ENCODE data around the gene EPN1. TPM values are rescaled to one million over a fixed set of nuclear protein-coding genes. Genes with fewer than 3 reads are reported as not detected.

Gene EPN1
- total RNA-seq, 2 experiments from 2014 or later: 63.9 to 64.5 TPM

DNA sequence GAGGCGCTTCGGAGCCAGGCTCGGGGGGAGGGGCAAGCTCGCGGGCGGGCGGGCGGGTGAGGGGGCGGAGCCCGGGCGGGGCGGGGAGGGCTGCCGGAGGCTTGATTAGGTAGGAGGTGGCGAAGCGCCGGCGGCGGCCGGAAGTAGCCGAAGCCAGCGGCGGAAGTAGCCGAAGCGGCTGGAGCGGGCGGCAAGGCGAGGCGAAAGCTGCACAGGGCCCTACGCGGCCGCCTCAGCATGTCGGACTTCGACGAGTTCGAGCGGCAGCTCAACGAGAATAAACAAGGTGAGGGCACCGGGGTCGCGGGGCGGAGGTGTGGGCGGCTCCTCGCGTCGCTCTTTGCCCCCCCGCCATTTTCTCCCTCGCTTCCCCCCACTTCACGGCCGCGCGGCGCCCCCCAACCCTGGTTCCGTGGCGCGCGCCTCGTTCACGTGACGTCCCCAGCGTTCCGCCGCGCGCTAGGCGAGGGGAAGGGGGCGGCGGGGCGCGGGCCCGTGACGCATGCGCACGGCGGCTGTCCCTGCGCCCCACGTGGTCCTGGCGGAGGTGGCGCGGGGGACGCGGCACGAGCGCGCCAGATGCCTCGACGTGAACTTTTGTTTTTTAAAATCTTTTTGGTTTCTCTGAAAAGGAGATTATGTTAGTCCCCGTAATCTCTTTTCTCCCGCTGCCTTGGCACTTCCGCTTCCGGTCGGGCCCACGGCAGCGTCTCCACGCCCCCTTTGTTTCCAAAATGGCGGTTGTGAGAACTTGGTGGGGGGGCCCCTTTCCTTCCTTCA is 20.0 kb upstream of the EPN1 start, which contains the start of gene U2AF2:
U2AF2 (plus strand) TSS at position 168 of the 780 bp plus-strand sequence; CDS start at position 238, 70 bp downstream.
- CTCF ChIA-PET: interaction anchor here (0.6 to 3.0 kb wide), 24 partner anchors 9 to 1466 kb away, joined by 3 to 25 read pairs (median 5); partner anchors contain the start of genes EPN1, FIZ1, KMT5C and MBOAT7

DNA sequence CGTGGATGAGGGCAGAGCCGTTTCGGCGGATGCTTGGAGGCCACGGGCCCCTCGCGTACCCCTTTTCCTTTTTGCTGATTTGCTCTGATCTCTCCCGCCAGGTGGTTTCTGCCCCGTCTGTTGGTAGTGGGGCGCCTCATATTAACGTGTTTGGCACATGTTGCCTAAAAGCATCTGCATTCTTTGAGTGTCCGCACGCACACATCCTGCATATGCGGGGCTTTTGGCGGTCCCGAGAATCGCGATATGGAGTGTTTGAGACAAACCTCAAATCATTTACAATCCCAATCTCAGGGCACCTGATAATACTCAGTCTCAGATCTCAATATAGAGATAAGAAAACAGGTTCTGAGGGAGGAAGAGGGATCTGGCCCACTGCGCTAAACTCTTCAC is 19.4 kb upstream of the EPN1 start:
- H3K27me3 Mint-ChIP-seq: no peaks in the 10 kb centered on the region
- peak overlapping the region; percentile 83 for H3K4me3 Mint-ChIP-seq
- ChIA-PET POLR2A (no interaction called here), CTCF (interaction anchor here (0.6 to 1.8 kb wide), 2 partner anchors 17 to 28 kb away, joined by 5 read pairs; no protein-coding TSS in a partner anchor)
- H3K27ac Mint-ChIP-seq: peak overlapping the region; percentile 94
- no peak for DNase-seq
- no peaks in the 10 kb centered on the region for H3K9me3 Mint-ChIP-seq
- H3K4me1 Mint-ChIP-seq: peaks cover 46% of the 10 kb centered on the region
- H3K36me3 Mint-ChIP-seq (ENCODE audit: low read depth): peaks cover 41% of the 10 kb centered on the region

More for the DNA sequence above, 20.0 kb upstream of the EPN1 start, which contains the start of gene U2AF2:
- no peaks in the 10 kb centered on the region for H3K27me3 Mint-ChIP-seq
- POLR2A ChIA-PET: interaction anchor here (0.5 to 2.5 kb wide), 22 partner anchors 9 to 316 kb away, joined by 3 to 23 read pairs (median 4); partner anchors contain the start of genes FIZ1, KMT5C, NAT14 and TMEM238
- peak; percentile 96 for DNase-seq
- H3K36me3 Mint-ChIP-seq (ENCODE audit: low read depth): peaks cover 35% of the 10 kb centered on the region
- H3K9me3 Mint-ChIP-seq: no peaks in the 10 kb centered on the region
- H3K4me3 Mint-ChIP-seq: peak within 1 kb of the TSS; percentile 83
- peak within 1 kb of the TSS; percentile 94 for H3K27ac Mint-ChIP-seq
- H3K4me1 Mint-ChIP-seq: peaks cover 41% of the 10 kb centered on the region

DNA sequence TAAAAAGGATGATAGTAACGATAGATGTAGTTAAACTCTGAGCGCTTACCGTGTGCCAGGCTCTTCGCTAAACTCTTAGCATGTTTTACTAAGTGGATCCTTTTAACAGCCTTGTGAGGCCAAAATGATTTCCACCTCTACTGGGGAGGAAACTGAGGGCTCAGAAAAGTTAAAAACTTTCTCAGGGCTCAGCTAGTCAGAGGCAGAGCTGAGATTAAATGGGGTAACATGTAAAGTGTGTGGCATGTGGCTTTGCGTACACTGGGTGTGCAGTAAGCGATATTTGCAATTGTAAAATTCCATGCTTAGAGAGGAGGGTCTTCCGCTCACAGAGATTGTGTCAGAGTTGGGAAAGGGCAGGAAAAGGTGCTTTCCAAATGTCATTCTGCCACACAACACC is 18.5 kb upstream of the EPN1 start:
- no peaks in the 10 kb centered on the region for H3K9me3 Mint-ChIP-seq
- no peaks in the 10 kb centered on the region for H3K27me3 Mint-ChIP-seq
- H3K4me1 Mint-ChIP-seq: peaks cover 46% of the 10 kb centered on the region
- no peak for DNase-seq
- H3K36me3 Mint-ChIP-seq (ENCODE audit: low read depth): peaks cover 48% of the 10 kb centered on the region
- peak overlapping the region; percentile 83 for H3K4me3 Mint-ChIP-seq
- H3K27ac Mint-ChIP-seq: peak overlapping the region; percentile 94
- CTCF ChIA-PET: interaction anchor here (1.0 to 2.1 kb wide), 4 partner anchors 15 to 29 kb away, joined by 3 to 11 read pairs (median 4); no protein-coding TSS in a partner anchor
- POLR2A ChIA-PET: interaction anchor here (0.6 to 3.0 kb wide), 7 partner anchors 9 to 593 kb away, joined by 3 to 16 read pairs (median 4); partner anchors contain the start of genes CCDC106, PPP6R1 and RDH13

DNA sequence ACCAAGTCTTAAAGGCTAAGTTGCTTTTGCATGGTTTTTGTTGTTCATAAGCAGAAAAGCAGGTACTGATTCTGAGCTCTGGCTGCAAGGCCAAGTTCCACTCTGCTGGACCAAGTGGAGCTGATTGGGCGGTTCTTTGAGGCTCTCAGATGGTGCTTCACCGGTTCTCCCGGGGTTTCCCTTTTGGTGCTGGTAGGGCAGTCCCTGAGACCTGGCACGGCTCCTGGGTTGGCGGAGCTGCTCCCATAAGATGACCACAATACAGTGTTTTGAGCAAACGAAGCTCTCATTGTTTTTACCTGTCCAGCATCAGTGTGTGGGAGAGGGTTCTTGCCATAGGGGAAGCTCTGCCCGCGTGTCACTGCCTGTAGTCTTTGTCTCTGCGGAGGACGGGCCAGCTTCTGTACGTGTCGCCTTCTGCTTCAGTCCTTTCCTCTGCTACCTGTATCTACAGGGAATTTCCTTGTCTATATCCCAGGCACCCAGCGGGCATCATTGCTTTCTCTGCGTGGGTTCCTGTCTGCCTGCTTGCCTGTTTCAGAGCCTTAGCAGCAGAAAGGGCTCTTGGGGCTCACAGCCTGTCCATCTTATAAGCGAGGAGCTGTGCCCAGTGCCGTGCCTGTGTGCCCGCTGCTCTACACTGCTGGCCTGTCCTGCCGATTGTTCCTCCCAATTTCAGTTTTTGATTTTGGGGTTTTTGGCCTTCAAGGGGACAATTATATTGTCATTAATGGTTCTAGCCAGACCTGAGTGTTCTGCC is 17.9 kb upstream of the EPN1 start:
- CTCF ChIA-PET: interaction anchor here (1.0 to 2.1 kb wide), 4 partner anchors 14 to 30 kb away, joined by 3 to 11 read pairs (median 4); no protein-coding TSS in a partner anchor
- Mint-ChIP-seq H3K4me3 (peak overlapping the region; percentile 83), H3K27ac (peak overlapping the region; percentile 94), H3K27me3 (no peaks in the 10 kb centered on the region), H3K36me3 (ENCODE audit: low read depth) (peaks cover 54% of the 10 kb centered on the region), H3K9me3 (no peaks in the 10 kb centered on the region), H3K4me1 (peaks cover 46% of the 10 kb centered on the region)
- DNase-seq: no peak
- POLR2A ChIA-PET: interaction anchor here (1.1 to 3.0 kb wide), 7 partner anchors 9 to 398 kb away, joined by 3 to 16 read pairs (median 4); partner anchors contain the start of genes CCDC106 and PPP6R1

DNA sequence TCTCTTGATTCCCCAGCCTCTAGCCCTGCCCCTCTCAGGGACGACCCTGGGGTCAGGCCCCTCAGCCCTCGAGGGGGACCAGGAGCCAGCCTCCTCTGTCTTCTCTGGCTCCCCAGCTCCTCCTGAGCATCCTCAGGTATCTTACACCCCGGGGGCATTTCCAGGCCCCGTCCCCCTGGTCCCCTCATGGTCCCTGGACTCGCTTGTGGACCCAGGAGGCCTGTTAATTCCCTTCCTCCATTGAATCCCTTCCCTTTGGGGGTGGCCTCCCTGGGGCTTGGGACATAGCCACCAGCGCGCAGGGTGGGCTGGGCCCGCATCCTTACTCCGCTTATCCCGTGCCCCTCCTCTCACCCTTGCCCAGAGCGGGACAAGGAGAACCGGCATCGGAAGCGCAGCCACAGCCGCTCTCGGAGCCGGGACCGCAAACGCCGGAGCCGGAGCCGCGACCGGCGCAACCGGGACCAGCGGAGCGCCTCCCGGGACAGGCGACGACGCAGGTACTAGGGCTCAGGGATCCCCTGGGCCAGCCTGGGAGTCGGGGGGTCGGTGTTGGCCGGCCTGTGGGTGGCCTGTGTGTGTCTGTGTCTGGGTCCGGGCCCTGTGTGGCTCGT is 16.1 kb upstream of the EPN1 start:
- no peak for DNase-seq
- Mint-ChIP-seq H3K4me1 (peaks cover 51% of the 10 kb centered on the region), H3K27me3 (no peaks in the 10 kb centered on the region), H3K9me3 (no peaks in the 10 kb centered on the region), H3K27ac (no peak overlapping the region), H3K36me3 (ENCODE audit: low read depth) (peaks cover 69% of the 10 kb centered on the region), H3K4me3 (no peak overlapping the region)
- POLR2A ChIA-PET: interaction anchor here (3.0 kb wide), 2 partner anchors 8 to 17 kb away, joined by 7 to 16 read pairs; no protein-coding TSS in a partner anchor
- CTCF ChIA-PET: no interaction called here

DNA sequence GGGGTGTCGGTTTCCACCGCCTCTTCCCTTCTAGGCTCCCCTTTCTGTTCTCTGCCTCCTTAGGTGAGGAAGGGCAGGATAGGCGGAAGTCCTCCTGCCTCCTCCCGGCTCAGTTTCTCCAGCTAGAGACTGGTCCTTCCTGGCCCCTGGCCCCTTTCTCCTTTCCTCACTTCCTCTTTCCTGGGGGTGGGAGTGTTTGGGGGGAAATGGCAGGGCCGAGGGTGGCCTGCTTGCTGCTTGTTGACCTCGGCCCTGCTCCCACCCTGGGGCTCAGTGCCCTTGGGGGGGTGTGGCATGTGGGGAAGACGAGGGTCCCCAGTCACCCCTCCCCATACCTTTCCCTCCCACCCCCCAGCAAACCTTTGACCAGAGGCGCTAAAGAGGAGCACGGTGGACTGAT is 15.2 kb upstream of the EPN1 start:
- no peak overlapping the region for H3K27ac Mint-ChIP-seq
- no peak overlapping the region for H3K4me3 Mint-ChIP-seq
- no peaks in the 10 kb centered on the region for H3K9me3 Mint-ChIP-seq
- CTCF ChIA-PET: no interaction called here
- peaks cover 51% of the 10 kb centered on the region for H3K4me1 Mint-ChIP-seq
- DNase-seq: no peak
- no peaks in the 10 kb centered on the region for H3K27me3 Mint-ChIP-seq
- peaks cover 75% of the 10 kb centered on the region for H3K36me3 Mint-ChIP-seq (ENCODE audit: low read depth)
- POLR2A ChIA-PET: interaction anchor here (1.3 kb wide), 1 partner anchor 9 kb away, joined by 5 read pairs; no protein-coding TSS in a partner anchor

DNA sequence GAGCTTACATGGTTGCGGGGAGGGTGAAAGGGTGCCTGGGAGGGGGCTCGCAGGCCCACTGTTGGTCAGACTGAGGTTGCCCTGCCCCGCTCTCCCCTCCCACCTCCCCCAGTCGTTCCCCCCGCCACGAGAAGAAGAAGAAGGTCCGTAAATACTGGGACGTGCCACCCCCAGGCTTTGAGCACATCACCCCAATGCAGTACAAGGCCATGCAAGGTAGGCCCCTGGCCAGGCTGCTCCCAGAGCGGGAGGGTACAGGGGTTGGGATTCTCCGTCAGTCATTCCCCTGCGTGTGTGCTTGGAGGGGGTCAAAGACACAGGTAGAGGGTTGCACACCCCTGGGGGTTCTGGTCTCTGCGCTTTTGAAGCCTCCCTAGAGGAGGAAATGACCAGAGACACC is 14.6 kb upstream of the EPN1 start:
- no peaks in the 10 kb centered on the region for H3K9me3 Mint-ChIP-seq
- H3K27ac Mint-ChIP-seq: no peak overlapping the region
- DNase-seq: no peak
- peaks cover 74% of the 10 kb centered on the region for H3K36me3 Mint-ChIP-seq (ENCODE audit: low read depth)
- H3K27me3 Mint-ChIP-seq: no peaks in the 10 kb centered on the region
- POLR2A ChIA-PET: interaction anchor here (1.3 kb wide), 1 partner anchor 8 kb away, joined by 5 read pairs; no protein-coding TSS in a partner anchor
- H3K4me3 Mint-ChIP-seq: no peak overlapping the region
- peaks cover 51% of the 10 kb centered on the region for H3K4me1 Mint-ChIP-seq
- CTCF ChIA-PET: no interaction called here

DNA sequence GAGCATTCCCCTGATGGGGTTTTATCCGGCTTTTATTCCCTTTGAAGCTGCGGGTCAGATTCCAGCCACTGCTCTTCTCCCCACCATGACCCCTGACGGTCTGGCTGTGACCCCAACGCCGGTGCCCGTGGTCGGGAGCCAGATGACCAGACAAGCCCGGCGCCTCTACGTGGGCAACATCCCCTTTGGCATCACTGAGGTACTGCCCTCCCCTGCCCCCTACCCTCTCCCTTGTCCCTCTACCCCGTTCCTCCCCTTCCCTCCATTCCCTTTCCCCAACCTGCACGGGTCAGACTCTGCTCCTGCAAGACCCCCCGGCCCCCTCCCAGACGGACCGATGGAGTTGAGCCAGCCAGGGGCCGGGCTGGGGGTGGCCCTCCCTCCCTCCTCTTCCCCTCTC is 14.0 kb upstream of the EPN1 start:
- H3K27ac Mint-ChIP-seq: no peak overlapping the region
- DNase-seq: no peak
- H3K27me3 Mint-ChIP-seq: no peaks in the 10 kb centered on the region
- POLR2A ChIA-PET: no interaction called here
- no peaks in the 10 kb centered on the region for H3K9me3 Mint-ChIP-seq
- H3K4me3 Mint-ChIP-seq: no peak overlapping the region
- CTCF ChIA-PET: no interaction called here
- peaks cover 47% of the 10 kb centered on the region for H3K4me1 Mint-ChIP-seq
- H3K36me3 Mint-ChIP-seq (ENCODE audit: low read depth): peaks cover 72% of the 10 kb centered on the region

DNA sequence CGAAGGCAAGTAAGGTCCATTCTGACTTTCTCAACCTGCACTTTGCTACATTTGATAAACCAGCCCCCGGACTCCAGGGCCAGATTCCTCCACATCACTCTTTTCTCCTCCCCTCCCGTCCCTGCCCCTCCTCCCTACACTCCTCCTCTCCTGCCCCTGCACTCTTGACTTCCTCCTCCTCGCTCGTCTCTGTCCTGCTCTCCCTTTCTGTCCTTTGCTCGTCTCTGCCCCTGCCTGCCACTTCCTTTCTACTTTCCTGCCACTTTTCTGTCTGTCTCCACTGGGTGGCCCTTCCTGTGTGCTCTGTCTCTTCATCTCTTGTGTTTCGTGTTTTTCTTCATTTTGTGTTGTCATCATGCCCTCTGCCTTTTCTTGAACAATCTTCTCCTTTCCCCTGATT is 13.2 kb upstream of the EPN1 start:
- Mint-ChIP-seq H3K27ac (no peak overlapping the region), H3K27me3 (no peaks in the 10 kb centered on the region), H3K36me3 (ENCODE audit: low read depth) (peaks cover 70% of the 10 kb centered on the region), H3K4me1 (peaks cover 40% of the 10 kb centered on the region), H3K4me3 (no peak overlapping the region), H3K9me3 (no peaks in the 10 kb centered on the region)
- CTCF ChIA-PET: no interaction called here
- no peak for DNase-seq
- POLR2A ChIA-PET: no interaction called here

DNA sequence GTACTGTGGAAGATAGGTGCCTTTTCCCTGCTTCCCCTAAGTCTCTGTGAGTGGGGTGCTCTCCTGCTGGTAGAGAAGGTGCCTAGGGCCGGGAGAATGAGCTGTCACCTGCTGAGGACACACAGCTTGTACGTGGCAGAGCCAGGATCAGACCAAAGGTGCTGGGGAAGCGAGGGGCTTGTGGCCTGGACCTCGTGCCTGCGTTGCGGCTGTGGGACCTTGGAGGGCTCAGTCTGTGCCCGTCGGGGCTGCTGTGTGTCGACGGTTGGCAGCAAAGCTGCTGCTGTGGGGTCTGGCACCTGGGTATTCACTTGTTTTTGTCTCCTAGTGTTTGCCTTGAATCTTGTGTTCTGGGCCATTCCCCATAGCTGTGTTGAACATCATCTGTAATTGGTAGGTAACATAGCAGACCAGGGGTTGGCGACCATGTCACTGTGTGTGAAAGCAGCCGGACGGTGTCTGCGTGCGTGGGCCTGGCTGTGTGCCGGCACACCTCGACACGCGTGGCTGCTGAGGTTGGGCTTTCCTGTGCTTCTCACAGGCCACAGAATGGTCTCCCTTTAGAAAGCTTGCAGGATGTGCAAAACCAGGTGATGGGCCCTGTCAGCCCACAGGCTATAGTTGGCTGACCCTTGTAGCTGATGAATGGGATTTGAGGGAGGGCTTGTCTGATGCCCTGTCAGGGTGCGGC is 11.0 kb upstream of the EPN1 start:
- DNase-seq: no peak
- H3K9me3 Mint-ChIP-seq: no peaks in the 10 kb centered on the region
- peaks cover 71% of the 10 kb centered on the region for H3K36me3 Mint-ChIP-seq (ENCODE audit: low read depth)
- no peak overlapping the region for H3K4me3 Mint-ChIP-seq
- no peak overlapping the region for H3K27ac Mint-ChIP-seq
- no peaks in the 10 kb centered on the region for H3K27me3 Mint-ChIP-seq
- ChIA-PET POLR2A (interaction anchor here (1.0 kb wide), 1 partner anchor 9 kb away, joined by 3 read pairs; the partner anchor contains the start of gene U2AF2), CTCF (no interaction called here)
- peaks cover 22% of the 10 kb centered on the region for H3K4me1 Mint-ChIP-seq

DNA sequence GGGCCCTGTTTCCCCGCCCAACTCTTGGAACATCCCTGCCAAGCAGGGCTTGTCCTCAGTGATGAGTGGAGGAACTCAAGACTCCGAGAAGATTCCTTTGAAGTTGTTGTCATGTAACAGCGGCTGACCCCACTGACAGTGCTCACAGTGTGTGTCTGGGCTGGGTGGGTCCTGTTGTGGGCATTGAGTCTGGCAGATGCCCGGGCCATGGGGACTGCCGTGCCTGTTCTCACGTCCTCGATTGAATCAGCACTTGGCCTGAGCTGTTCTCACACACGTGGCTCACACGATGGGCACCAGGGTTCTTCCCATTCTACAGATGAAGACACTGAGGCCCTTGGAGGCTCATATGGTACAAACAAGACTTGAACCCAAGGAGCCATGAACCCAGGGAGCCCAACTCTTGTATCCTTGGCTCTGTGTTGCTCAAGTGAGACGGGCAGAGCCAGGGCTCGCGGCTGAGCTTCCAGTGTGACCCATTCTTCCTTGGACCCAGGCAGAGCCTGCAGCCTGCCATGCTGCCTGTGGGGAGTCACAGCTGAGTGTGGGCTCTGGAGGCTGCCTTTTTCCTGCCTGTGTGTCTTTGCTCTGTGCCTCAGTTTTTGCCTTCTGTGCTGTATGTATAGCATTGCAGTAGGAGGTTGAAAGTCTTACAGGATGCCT is 8.6 kb upstream of the EPN1 start:
- H3K27ac Mint-ChIP-seq: no peak overlapping the region

More for the DNA sequence above, 8.6 kb upstream of the EPN1 start:
- H3K4me1 Mint-ChIP-seq: peaks cover 22% of the 10 kb centered on the region
- POLR2A ChIA-PET: interaction anchor here (2.3 to 3.2 kb wide), 2 partner anchors 9 to 12 kb away, joined by 6 to 16 read pairs; partner anchors contain the start of gene U2AF2
- peaks cover 71% of the 10 kb centered on the region for H3K36me3 Mint-ChIP-seq (ENCODE audit: low read depth)
- CTCF ChIA-PET: interaction anchor here (1.1 kb wide), 1 partner anchor 34 kb away, joined by 4 read pairs; no protein-coding TSS in a partner anchor
- H3K4me3 Mint-ChIP-seq: no peak overlapping the region
- DNase-seq: no peak
- no peaks in the 10 kb centered on the region for H3K27me3 Mint-ChIP-seq
- H3K9me3 Mint-ChIP-seq: no peaks in the 10 kb centered on the region

All from activated CD4-positive, alpha-beta memory T cell treated with anti-CD3 and anti-CD28 coated beads, Interleukin-2, amount 10 ng/mL, durations not matched to agents 7 days and 5 days (primary cell).